Liver (tissue), 9 donors: ENCODE results near the gene NAA16. TPM values are rescaled to one million over a fixed set of nuclear protein-coding genes. Genes with fewer than 3 reads are reported as not detected.

Experiments
- DNase-seq: peaks from one replicate; pipeline ENCODE4 v3.0.0-alpha.2; 2017; ENCODE audit warnings: low spot score
- H3K27ac ChIP-seq, 2 donors: one replicate each; pipeline ENCODE4 v1.7.0; 2013; ENCODE audit warnings: inconsistent platforms in 2 of 2, low read length in 2 of 2, control low read depth in 1 of 2, low read depth in 1 of 2, mild to moderate bottlenecking in 1 of 2
- H3K27me3 ChIP-seq, 4 donors: one replicate each; pipeline versions ENCODE4 v1.6.1 to v1.7.0; 2013; ENCODE audit warnings: low read length in 3 of 4, inconsistent platforms in 1 of 4, mild to moderate bottlenecking in 1 of 4, moderate library complexity in 1 of 4; ENCODE audit not compliant: control insufficient read depth in 4 of 4, insufficient read depth in 4 of 4
- H3K36me3 ChIP-seq, 4 donors: one replicate each; pipeline versions ENCODE4 v1.6.1 to v1.7.0; 2013; ENCODE audit warnings: low read length in 3 of 4, mild to moderate bottlenecking in 3 of 4, low read depth in 1 of 4, moderate library complexity in 1 of 4; ENCODE audit not compliant: control insufficient read depth in 4 of 4, insufficient read depth in 3 of 4
- H3K4me1 ChIP-seq, 4 donors: one replicate each; pipeline versions ENCODE4 v1.6.1 to v1.7.0; 2013; ENCODE audit warnings: low read length in 3 of 4, mild to moderate bottlenecking in 3 of 4, moderate library complexity in 1 of 4; ENCODE audit not compliant: control insufficient read depth in 4 of 4, insufficient read depth in 4 of 4
- H3K4me3 ChIP-seq, 3 donors: one replicate each; pipeline versions ENCODE4 v1.6.1 to v1.7.0; 2013; ENCODE audit warnings: low read length in 3 of 3, control low read depth in 1 of 3, low read depth in 1 of 3, mild to moderate bottlenecking in 1 of 3
- H3K9ac ChIP-seq, 2 donors: one replicate each; pipeline ENCODE4 v1.7.0; 2013; ENCODE audit warnings: low read length in 2 of 2, mild to moderate bottlenecking in 2 of 2, moderate library complexity in 2 of 2, control low read depth in 1 of 2, low read depth in 1 of 2
- H3K9me3 ChIP-seq, 4 donors: one replicate each; pipeline versions ENCODE4 v1.6.1 to v1.7.0; 2013; ENCODE audit warnings: low read length in 3 of 4; ENCODE audit not compliant: control insufficient read depth in 4 of 4
- EGR1 ChIP-seq, 2 donors: IDR thresholded peaks; 2 replicates each; pipeline ENCODE4 v1.6.1; 2016 to 2018; ENCODE audit warnings: antibody characterized with exemption in 2 of 2, low read depth in 2 of 2
- FOXA1 ChIP-seq: IDR thresholded peaks from 2 replicates; pipeline ENCODE4 v1.6.1; 2016; ENCODE audit warnings: antibody characterized with exemption
- FOXA2 ChIP-seq: IDR thresholded peaks from 2 replicates; pipeline ENCODE4 v1.6.1; 2016; ENCODE audit warnings: antibody characterized with exemption
- GABPA ChIP-seq, 2 donors: IDR thresholded peaks in 1 of 2; conservative IDR thresholded peaks in 1 of 2; 2 replicates each; pipeline ENCODE4 v1.6.1; 2016; ENCODE audit warnings: antibody characterized with exemption in 2 of 2, mild to moderate bottlenecking in 1 of 2, moderate library complexity in 1 of 2
- HNF4A ChIP-seq, 2 donors: conservative IDR thresholded peaks; 2 replicates each; pipeline ENCODE4 v1.6.1; 2016; ENCODE audit warnings: antibody characterized with exemption in 2 of 2, mild to moderate bottlenecking in 2 of 2
- HNF4G ChIP-seq: IDR thresholded peaks from 2 replicates; pipeline ENCODE4 v1.6.1; 2016; ENCODE audit warnings: antibody characterized with exemption
- JUND ChIP-seq, 2 donors: IDR thresholded peaks; 2 replicates each; pipeline ENCODE4 v1.6.1; 2016; ENCODE audit warnings: antibody characterized with exemption in 2 of 2
- NR2F2 ChIP-seq: IDR thresholded peaks from 2 replicates; pipeline ENCODE4 v1.6.1; 2016; ENCODE audit warnings: antibody characterized with exemption
- RAD21 ChIP-seq, 2 donors: IDR thresholded peaks; 2 replicates each; pipeline ENCODE4 v1.6.1; 2016; ENCODE audit warnings: antibody characterized with exemption in 2 of 2, mild to moderate bottlenecking in 2 of 2
- RXRA ChIP-seq, 2 donors: IDR thresholded peaks; 2 replicates each; pipeline ENCODE4 v1.6.1; 2017 to 2018; ENCODE audit warnings: antibody characterized with exemption in 2 of 2, mild to moderate bottlenecking in 1 of 2
- SP1 ChIP-seq: IDR thresholded peaks from 2 replicates; pipeline ENCODE4 v1.6.1; 2018; ENCODE audit warnings: antibody characterized with exemption, mild to moderate bottlenecking
- TAF1 ChIP-seq: conservative IDR thresholded peaks from 2 replicates; pipeline ENCODE4 v1.6.1; 2016; ENCODE audit warnings: antibody characterized with exemption, mild to moderate bottlenecking
- YY1 ChIP-seq: IDR thresholded peaks from 2 replicates; pipeline ENCODE4 v1.6.1; 2016; ENCODE audit warnings: antibody characterized with exemption, mild to moderate bottlenecking
- WGBS: extraction: QIAGEN DNeasy Blood & Tissue Kit; methylation state at CpG from one replicate; pipeline ENCODE4 v1.1.7; 2013; 5-methylcytosine and 5-hydroxymethylcytosine counted together
- polyA plus RNA-seq, 2 donors: library from polyadenylated mRNA; stranded (reverse) in 1 of 2; unstranded in 1 of 2; fragments of 200-250 nt in 1 of 2; fragments of >200 nt in 1 of 2; fragmentation: Nextera tagmentation in 1 of 2; extraction: Ambion mirVana in 1 of 2; gene quantifications; one replicate each; pipeline versions ENCODE4 v1.2.1 to v1.2.3, GENCODE V29; 2013 to 2015
- total RNA-seq, 2 donors: library from RNA; depleted of rRNA; stranded (reverse); fragments of >200 nt; gene quantifications; one replicate each; pipeline ENCODE4 v1.2.3, GENCODE V29; 2014
- TF ChIP-seq, protein P1 (sequence below): IDR thresholded peaks from 2 replicates; pipeline ENCODE4 v1.6.1; 2016; ENCODE audit warnings: antibody characterized with exemption
- TF ChIP-seq, protein P2 (sequence below): IDR thresholded peaks from 2 replicates; pipeline ENCODE4 v1.6.1; 2016; ENCODE audit warnings: antibody characterized with exemption, mild to moderate bottlenecking
- TF ChIP-seq, protein P3 (sequence below): IDR thresholded peaks from 2 replicates; pipeline ENCODE4 v1.6.1; 2016; ENCODE audit warnings: antibody characterized with exemption
- TF ChIP-seq, protein P4 (sequence below): IDR thresholded peaks from 2 replicates; pipeline ENCODE4 v1.6.1; 2016; ENCODE audit warnings: antibody characterized with exemption
- donor health status: healthy.
- donor health status: healthy.
- donor health status: healthy.
- donor health status: healthy.
- donor health status: healthy.

The NAA16 gene
- total and polyA plus RNA-seq, 4 donors, result 2.6 to 11.5 (median 9.2) TPM

- TF ChIP-seq EGR1 (IDR thresholded peaks at IDR 0.05; ENCODE audit: low read depth in 2 of 2) (no peak), NR2F2 (no peak)
Measured at GRCh38 chr13:41394166-41394565, 83.1 kb downstream of the NAA16 start (continued).

DNA sequence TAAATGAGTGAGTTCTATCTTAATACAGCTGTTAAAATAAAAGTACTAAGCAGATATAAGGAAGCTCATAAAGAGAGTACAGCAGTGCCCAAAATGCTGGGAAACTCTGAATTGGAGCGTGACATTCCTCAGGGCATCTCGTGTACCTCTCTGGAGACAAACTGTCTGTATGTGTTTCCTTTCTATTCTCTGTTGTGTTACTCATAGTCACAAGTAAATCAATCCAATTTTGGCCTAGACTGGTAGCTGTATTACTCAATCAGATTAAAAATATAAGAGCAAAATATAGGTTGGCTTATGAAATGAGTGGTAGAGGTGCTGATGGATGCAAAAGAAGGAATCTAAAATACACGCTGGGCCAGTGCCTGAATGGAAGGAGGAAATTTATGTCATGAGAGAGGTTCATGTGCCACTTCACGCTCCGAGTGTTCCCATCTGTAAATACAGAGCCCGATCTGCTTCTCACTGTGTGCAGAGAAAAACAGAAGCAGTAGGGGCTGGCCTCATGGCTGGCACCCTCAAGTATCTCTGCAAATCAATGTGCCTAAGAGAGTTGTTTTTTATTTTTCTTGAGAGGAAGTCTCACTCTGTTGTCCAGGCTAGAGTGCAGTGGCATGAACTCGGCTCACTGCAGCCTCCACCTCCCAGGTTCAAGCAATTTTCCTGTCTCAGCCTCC is 87.6 kb downstream of the NAA16 start:
- DNase-seq, result no peak
- H3K36me3 ChIP-seq, result no peaks in the 10 kb centered on the region

GRCh38 chr13:41401366-41401765 is 90.3 kb downstream of the NAA16 start:
- H3K9ac ChIP-seq, result no peak overlapping the region
- H3K4me1 ChIP-seq, result no peaks in the 10 kb centered on the region
- H3K9me3 ChIP-seq, result no peaks in the 10 kb centered on the region
- no peaks in the 10 kb centered on the region for H3K27me3 ChIP-seq
- WGBS, result 81% methylated on average over 4 of the region's 4 CpGs
- TF ChIP-seq HNF4G, result no peak
- no peak for TF ChIP-seq NR2F2
- TF ChIP-seq, protein P1, sequence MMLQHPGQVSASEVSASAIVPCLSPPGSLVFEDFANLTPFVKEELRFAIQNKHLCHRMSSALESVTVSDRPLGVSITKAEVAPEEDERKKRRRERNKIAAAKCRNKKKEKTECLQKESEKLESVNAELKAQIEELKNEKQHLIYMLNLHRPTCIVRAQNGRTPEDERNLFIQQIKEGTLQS, result no peak
- TF ChIP-seq, protein P2, sequence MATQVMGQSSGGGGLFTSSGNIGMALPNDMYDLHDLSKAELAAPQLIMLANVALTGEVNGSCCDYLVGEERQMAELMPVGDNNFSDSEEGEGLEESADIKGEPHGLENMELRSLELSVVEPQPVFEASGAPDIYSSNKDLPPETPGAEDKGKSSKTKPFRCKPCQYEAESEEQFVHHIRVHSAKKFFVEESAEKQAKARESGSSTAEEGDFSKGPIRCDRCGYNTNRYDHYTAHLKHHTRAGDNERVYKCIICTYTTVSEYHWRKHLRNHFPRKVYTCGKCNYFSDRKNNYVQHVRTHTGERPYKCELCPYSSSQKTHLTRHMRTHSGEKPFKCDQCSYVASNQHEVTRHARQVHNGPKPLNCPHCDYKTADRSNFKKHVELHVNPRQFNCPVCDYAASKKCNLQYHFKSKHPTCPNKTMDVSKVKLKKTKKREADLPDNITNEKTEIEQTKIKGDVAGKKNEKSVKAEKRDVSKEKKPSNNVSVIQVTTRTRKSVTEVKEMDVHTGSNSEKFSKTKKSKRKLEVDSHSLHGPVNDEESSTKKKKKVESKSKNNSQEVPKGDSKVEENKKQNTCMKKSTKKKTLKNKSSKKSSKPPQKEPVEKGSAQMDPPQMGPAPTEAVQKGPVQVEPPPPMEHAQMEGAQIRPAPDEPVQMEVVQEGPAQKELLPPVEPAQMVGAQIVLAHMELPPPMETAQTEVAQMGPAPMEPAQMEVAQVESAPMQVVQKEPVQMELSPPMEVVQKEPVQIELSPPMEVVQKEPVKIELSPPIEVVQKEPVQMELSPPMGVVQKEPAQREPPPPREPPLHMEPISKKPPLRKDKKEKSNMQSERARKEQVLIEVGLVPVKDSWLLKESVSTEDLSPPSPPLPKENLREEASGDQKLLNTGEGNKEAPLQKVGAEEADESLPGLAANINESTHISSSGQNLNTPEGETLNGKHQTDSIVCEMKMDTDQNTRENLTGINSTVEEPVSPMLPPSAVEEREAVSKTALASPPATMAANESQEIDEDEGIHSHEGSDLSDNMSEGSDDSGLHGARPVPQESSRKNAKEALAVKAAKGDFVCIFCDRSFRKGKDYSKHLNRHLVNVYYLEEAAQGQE, result no peak
- TF ChIP-seq YY1, result no peak
- no peak for TF ChIP-seq FOXA1
- no peak for TF ChIP-seq HNF4A (conservative IDR thresholded peaks at IDR 0.05)
- no peak for TF ChIP-seq TAF1
- TF ChIP-seq, protein P3, sequence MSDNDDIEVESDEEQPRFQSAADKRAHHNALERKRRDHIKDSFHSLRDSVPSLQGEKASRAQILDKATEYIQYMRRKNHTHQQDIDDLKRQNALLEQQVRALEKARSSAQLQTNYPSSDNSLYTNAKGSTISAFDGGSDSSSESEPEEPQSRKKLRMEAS, result no peak
- no peak for TF ChIP-seq EGR1 (IDR thresholded peaks at IDR 0.05; ENCODE audit: low read depth in 2 of 2)
- no peak for TF ChIP-seq GABPA (IDR thresholded peaks at IDR 0.05 in 1 of 2, conservative IDR thresholded peaks at IDR 0.05 in 1 of 2)
- TF ChIP-seq SP1, result no peak
- TF ChIP-seq, protein P4, sequence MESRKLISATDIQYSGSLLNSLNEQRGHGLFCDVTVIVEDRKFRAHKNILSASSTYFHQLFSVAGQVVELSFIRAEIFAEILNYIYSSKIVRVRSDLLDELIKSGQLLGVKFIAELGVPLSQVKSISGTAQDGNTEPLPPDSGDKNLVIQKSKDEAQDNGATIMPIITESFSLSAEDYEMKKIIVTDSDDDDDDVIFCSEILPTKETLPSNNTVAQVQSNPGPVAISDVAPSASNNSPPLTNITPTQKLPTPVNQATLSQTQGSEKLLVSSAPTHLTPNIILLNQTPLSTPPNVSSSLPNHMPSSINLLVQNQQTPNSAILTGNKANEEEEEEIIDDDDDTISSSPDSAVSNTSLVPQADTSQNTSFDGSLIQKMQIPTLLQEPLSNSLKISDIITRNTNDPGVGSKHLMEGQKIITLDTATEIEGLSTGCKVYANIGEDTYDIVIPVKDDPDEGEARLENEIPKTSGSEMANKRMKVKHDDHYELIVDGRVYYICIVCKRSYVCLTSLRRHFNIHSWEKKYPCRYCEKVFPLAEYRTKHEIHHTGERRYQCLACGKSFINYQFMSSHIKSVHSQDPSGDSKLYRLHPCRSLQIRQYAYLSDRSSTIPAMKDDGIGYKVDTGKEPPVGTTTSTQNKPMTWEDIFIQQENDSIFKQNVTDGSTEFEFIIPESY, result no peak
- no peak for TF ChIP-seq RAD21 (IDR thresholded peaks at IDR 0.05)
- TF ChIP-seq FOXA2, result no peak
- TF ChIP-seq JUND (IDR thresholded peaks at IDR 0.05), result no peak
- no peak for DNase-seq
- no peak overlapping the region for H3K27ac ChIP-seq
- H3K4me3 ChIP-seq, result no peak overlapping the region
- no peaks in the 10 kb centered on the region for H3K36me3 ChIP-seq

More for the DNA sequence above, 87.6 kb downstream of the NAA16 start:
- 80% methylated on average over 7 of the region's 7 CpGs for WGBS
- TF ChIP-seq RXRA (IDR thresholded peaks at IDR 0.05) (no peak), HNF4G (no peak), GABPA (IDR thresholded peaks at IDR 0.05 in 1 of 2, conservative IDR thresholded peaks at IDR 0.05 in 1 of 2) (no peak), YY1 (no peak), EGR1 (IDR thresholded peaks at IDR 0.05; ENCODE audit: low read depth in 2 of 2) (no peak)
- TF ChIP-seq, protein P3, result no peak
- TF ChIP-seq, protein P2, result no peak
- TF ChIP-seq, protein P1, result no peak
- no peak overlapping the region for H3K9ac ChIP-seq
- no peaks in the 10 kb centered on the region for H3K9me3 ChIP-seq
- no peak overlapping the region for H3K4me3 ChIP-seq
- no peak overlapping the region for H3K27ac ChIP-seq
- no peaks in the 10 kb centered on the region for H3K4me1 ChIP-seq
- no peaks in the 10 kb centered on the region for H3K27me3 ChIP-seq
